Stimulated activated CD4-positive, alpha-beta T cell treated with anti-CD3 and anti-CD28 coated beads, Interleukin-15, amount 100 ng/mL, for 1 hour (primary cell): ENCODE results near the gene CCDC102B.
"Not testable (repeated sequence)": the region's sequence is repeated elsewhere in the genome, so short reads cannot be mapped to it uniquely, and the experiment has no call there.

ENCODE experiments used
- DNase-seq, 2 donors: peaks; one replicate each; pipeline ENCODE4 v3.0.0-alpha.2; 2020; ENCODE audit warnings: low read depth in 1 of 2, low spot score in 1 of 2

Gene CCDC102B

GRCh38 chr18:68826121-68826520, 28.2 kb downstream of the CCDC102B start:
- DNase-seq, result no peak

GRCh38 chr18:68830256-68831045, 32.6 kb downstream of the CCDC102B start:
- no peak for DNase-seq

- no peak for DNase-seq
These were observed 35.9 kb downstream of the CCDC102B start for GRCh38 chr18:68833756-68834155.

GRCh38 chr18:68837665-68838451, 40.0 kb downstream of the CCDC102B start:
- DNase-seq, result no peak

- DNase-seq, result no peak
These were observed 41.8 kb downstream of the CCDC102B start for GRCh38 chr18:68839701-68840100.

- DNase-seq, result no peak
These were observed 42.8 kb downstream of the CCDC102B start for GRCh38 chr18:68840554-68841263.

- no peak for DNase-seq
These were observed 43.4 kb downstream of the CCDC102B start for GRCh38 chr18:68841301-68841700.

- DNase-seq, result no peak
These were observed 45.1 kb downstream of the CCDC102B start for GRCh38 chr18:68842951-68843350.

GRCh38 chr18:68843473-68844089, 45.7 kb downstream of the CCDC102B start:
- DNase-seq, result no peak

- no peak for DNase-seq
These were observed 49.4 kb downstream of the CCDC102B start for GRCh38 chr18:68847219-68847837.

- DNase-seq, result no peak
These were observed 50.4 kb downstream of the CCDC102B start for GRCh38 chr18:68848242-68848641.

GRCh38 chr18:68854786-68855391, 57.0 kb downstream of the CCDC102B start:
- no peak for DNase-seq

- DNase-seq, result no peak
These were observed 57.6 kb downstream of the CCDC102B start for GRCh38 chr18:68855491-68855890.

- DNase-seq, result no peak
These were observed 63.5 kb downstream of the CCDC102B start for GRCh38 chr18:68861365-68861764.

- no peak for DNase-seq
These were observed 67.1 kb downstream of the CCDC102B start for GRCh38 chr18:68865021-68865420.

GRCh38 chr18:68865503-68865902, 67.6 kb downstream of the CCDC102B start:
- DNase-seq, result no peak

- no peak for DNase-seq
These were observed 75.1 kb downstream of the CCDC102B start for GRCh38 chr18:68873003-68873402.

- no peak for DNase-seq
These were observed 76.5 kb downstream of the CCDC102B start for GRCh38 chr18:68874361-68874760.

GRCh38 chr18:68879947-68880346, 82.1 kb downstream of the CCDC102B start:
- not testable (repeated sequence) for DNase-seq

- DNase-seq, result no peak
These were observed 89.5 kb downstream of the CCDC102B start for GRCh38 chr18:68887410-68887809.
